GM12878 (cell line): Measurements from ENCODE around the gene ATG13.

Experiments
- ATF2 ChIP-seq: IDR thresholded peaks from 2 replicates; pipeline ENCODE4 v1.6.1; 2012; ENCODE audit warnings: low read length, inconsistent platforms
- CBX3 ChIP-seq: fragments of 200-600 bp; sonication (generic); IDR thresholded peaks from 2 replicates; pipeline ENCODE4 v1.6.1; 2016; ENCODE audit warnings: low read depth, borderline replicate concordance
- CHD1 ChIP-seq: IDR thresholded peaks from 2 replicates; pipeline ENCODE4 v1.6.1; 2012; ENCODE audit warnings: low read depth, low read length, improper control_type of control experiment
- CREM ChIP-seq: IDR thresholded peaks from 2 replicates; pipeline ENCODE4 v1.6.1; 2014; ENCODE audit warnings: antibody characterized with exemption, low read depth
- CTCF ChIP-seq, 3 experiments: IDR thresholded peaks in 2 of 3; conservative IDR thresholded peaks in 1 of 3; 2 replicates each; pipeline ENCODE4 v1.5.1; 2011; ENCODE audit warnings: low read depth in 3 of 3, low read length in 3 of 3, mild to moderate bottlenecking in 3 of 3, control low read depth in 2 of 3, moderate library complexity in 2 of 3, inconsistent platforms in 1 of 3, mixed read lengths in 1 of 3; ENCODE audit not compliant: control insufficient read depth in 2 of 3, insufficient read depth in 1 of 3; ENCODE audit errors: extremely low read depth in 1 of 3
- EP300 ChIP-seq, 2 experiments: fragments of 150-350 bp in 1 of 2; IDR thresholded peaks; 2 replicates each; pipeline ENCODE4 v1.6.1; 2011 to 2012; ENCODE audit warnings: low read depth in 2 of 2, low read length in 2 of 2, borderline replicate concordance in 1 of 2, improper control_type of control experiment in 1 of 2, inconsistent platforms in 1 of 2; ENCODE audit not compliant: control insufficient read depth in 1 of 2
- FOS ChIP-seq: IDR thresholded peaks from 3 replicates; pipeline ENCODE4 v1.6.1; 2011; ENCODE audit warnings: borderline replicate concordance; ENCODE audit not compliant: insufficient read length; ENCODE audit errors: extremely low read depth
- MYC ChIP-seq: IDR thresholded peaks from 2 replicates; pipeline ENCODE4 v1.6.1; 2011; ENCODE audit warnings: mild to moderate bottlenecking, low read length, moderate library complexity, inconsistent platforms; ENCODE audit not compliant: insufficient read depth, insufficient replicate concordance, insufficient read length, severe bottlenecking
- NFYB ChIP-seq: IDR thresholded peaks from 2 replicates; pipeline ENCODE4 v1.6.1; 2011; ENCODE audit warnings: low read depth, mild to moderate bottlenecking, low read length, improper control_type of control experiment, moderate library complexity; ENCODE audit not compliant: insufficient read depth
- POLR2A ChIP-seq: IDR thresholded peaks from 2 replicates; pipeline ENCODE4 v1.6.1; 2011; ENCODE audit warnings: low read depth, mild to moderate bottlenecking, low read length
- REST ChIP-seq: IDR thresholded peaks from 2 replicates; pipeline ENCODE4 v1.6.1; 2012; ENCODE audit warnings: mild to moderate bottlenecking, low read depth, low read length
- RFX5 ChIP-seq: IDR thresholded peaks from 2 replicates; pipeline ENCODE4 v1.6.1; 2011; ENCODE audit warnings: low read depth, low read length, improper control_type of control experiment
- SMC3 ChIP-seq: IDR thresholded peaks from 2 replicates; pipeline ENCODE4 v1.6.1; 2011; ENCODE audit warnings: low read length, improper control_type of control experiment, borderline replicate concordance
- TAF1 ChIP-seq: IDR thresholded peaks from 2 replicates; pipeline ENCODE4 v1.6.1; 2011; ENCODE audit warnings: mild to moderate bottlenecking, low read depth, low read length, borderline replicate concordance

- TF ChIP-seq SMC3 = no peak
- no peak for TF ChIP-seq RFX5
- TF ChIP-seq EP300 (IDR thresholded peaks at IDR 0.05; ENCODE audit: borderline replicate concordance in 1 of 2, control insufficient read depth in 1 of 2, low read depth in 2 of 2, low read length in 2 of 2) = no peak
- no peak for TF ChIP-seq CTCF (IDR thresholded peaks at IDR 0.05 in 2 of 3, conservative IDR thresholded peaks at IDR 0.05 in 1 of 3; ENCODE audit: control insufficient read depth in 2 of 3, extremely low read depth in 1 of 3, insufficient read depth in 1 of 3, low read depth in 3 of 3, low read length in 3 of 3)
- no peak for TF ChIP-seq CREM
- no peak for TF ChIP-seq CHD1
- no peak for TF ChIP-seq POLR2A
- no peak for TF ChIP-seq ATF2
- no peak for TF ChIP-seq FOS
- TF ChIP-seq NFYB = no peak
- no peak for TF ChIP-seq MYC
- no peak for TF ChIP-seq TAF1
- TF ChIP-seq CBX3 = no peak
- no peak for TF ChIP-seq REST
Observed at GRCh38 chr11:46668480-46669085, 51.2 kb downstream of the ATG13 start.
